NCI-H226 (cell line): ENCODE data around the gene CDK5.
"Not testable (repeated sequence)": the region's sequence is repeated elsewhere in the genome, so short reads cannot be mapped to it uniquely, and the experiment has no call there.

Experiments
- DNase-seq: peaks from one replicate; pipeline ENCODE4 v3.0.0-alpha.2; 2015

The CDK5 gene

DNA sequence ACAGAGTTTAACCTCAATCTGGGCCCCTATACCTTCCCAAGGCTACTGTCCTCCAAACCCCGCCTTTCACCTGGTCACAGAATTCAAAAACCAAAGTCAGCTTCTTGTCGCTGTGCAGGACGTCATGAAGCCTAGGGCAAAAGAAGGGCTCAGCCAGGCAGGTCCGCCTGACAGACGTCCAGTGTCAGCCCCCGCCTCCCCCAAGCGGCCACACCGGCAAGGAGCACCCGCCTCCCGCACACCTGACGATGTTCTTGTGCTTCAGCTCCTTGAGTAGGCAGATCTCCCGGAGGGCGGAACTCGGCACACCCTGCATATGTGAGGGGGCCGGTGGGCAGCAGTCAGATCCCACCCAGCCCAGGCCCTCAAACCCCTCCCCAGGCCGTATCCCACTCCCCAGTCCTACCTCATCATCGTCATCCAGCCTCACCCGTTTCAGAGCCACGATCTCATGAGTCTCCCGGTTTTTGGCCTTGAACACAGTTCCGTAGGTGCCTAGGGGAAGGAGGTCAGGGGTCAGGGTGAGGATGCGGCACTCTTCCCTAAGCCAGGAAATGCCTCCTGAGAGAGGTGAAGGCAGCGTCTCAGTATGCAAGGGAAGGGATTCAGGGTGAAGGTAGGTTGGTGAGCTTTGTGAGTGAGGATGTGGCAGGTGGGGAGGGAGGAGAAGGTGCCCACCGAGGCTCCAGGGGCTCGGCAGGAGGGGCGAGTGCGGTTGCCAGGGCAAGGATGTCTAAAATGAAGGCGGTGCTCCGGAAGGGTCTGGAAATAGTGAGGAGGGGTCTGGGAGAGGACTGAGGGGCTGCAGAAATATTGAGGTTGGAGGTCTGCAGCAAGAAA, 811 bp downstream of the CDK5 start:
- DNase-seq: no peak

DNA sequence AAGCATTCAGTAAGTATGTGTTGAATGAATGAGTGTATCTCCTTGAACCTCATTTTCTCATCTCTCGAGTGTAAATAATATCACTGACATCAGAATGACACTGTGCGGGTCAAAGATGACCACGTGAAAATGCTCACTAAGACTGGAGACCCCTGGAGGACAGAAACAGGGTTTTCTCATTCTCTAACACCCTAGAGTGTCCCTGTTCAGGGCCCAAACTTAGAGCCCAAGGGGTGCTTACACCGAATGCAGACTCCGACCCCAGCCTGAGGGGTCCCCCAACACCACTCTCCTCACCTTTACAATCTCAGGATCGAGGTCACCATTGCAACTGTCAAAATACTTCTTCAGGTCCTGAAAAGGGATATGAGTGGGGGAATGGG, 1.4 kb downstream of the CDK5 start:
- DNase-seq: no peak

DNA sequence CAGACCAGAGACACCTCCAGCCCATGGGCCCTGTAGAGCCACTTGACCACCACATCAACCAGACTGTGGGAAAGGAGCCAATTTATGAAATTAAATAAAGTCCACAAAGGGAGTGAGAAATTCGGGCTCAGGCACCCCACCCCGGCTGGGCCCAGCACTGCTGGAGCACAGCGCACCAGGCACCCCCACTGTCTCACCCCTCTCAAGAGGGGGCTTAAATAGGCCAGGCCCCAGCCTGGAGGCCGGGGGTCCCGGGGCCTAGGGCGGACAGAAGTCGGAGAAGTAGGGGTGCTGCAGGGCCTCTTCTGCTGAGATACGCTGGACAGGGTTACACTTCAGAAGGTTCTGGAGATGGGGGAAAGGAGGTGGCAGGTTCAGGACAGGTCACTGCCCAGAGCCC, 3.9 kb downstream of the CDK5 start:
- DNase-seq: no peak

DNA sequence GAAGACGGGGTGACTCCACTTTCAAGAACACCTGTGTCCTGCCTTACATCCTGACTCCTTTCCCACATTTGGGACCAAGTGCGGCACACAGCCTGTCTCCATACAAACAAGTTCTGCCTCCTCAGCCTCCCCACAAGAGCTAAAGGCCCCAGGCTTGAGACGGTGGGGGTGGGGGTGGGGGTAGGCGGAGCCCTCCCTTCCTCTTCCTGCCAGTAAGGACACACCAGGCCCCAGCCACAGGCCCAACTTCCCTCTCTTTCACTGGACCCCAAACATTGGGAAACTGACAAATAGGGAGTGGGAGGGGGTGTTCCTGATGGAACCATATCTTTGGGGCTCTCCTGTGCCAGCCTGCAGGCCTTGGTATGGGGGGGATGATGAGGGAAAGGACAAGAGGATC, 4.6 kb downstream of the CDK5 start:
- no peak for DNase-seq

DNA sequence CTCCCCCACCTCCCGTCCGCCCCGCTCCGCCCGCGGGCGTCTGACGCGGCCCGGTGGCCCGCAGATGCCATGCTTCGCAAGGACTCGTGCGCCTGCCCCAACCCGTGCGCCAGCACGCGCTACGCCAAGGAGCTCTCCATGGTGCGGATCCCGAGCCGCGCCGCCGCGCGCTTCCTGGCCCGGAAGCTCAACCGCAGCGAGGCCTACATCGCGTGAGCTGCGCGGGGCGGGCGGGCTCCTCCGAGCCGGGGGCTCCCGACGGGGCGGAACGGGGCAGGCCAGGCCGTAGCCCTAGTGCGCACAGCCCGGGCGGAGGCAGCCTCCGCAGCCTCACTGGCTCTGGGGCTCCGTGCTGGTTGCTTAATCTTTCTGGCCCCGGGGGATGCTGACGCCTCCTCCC, 6.6 kb downstream of the CDK5 start:
- DNase-seq: no peak

DNA sequence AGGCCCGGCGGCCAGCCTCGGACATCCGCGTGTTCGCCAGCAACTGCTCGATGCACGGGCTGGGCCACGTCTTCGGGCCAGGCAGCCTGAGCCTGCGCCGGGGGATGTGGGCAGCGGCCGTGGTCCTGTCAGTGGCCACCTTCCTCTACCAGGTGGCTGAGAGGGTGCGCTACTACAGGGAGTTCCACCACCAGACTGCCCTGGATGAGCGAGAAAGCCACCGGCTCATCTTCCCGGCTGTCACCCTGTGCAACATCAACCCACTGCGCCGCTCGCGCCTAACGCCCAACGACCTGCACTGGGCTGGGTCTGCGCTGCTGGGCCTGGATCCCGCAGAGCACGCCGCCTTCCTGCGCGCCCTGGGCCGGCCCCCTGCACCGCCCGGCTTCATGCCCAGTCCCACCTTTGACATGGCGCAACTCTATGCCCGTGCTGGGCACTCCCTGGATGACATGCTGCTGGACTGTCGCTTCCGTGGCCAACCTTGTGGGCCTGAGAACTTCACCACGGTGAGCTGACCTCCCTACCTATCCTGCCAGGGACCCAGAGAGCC, 8.7 kb downstream of the CDK5 start:
- DNase-seq: no peak

DNA sequence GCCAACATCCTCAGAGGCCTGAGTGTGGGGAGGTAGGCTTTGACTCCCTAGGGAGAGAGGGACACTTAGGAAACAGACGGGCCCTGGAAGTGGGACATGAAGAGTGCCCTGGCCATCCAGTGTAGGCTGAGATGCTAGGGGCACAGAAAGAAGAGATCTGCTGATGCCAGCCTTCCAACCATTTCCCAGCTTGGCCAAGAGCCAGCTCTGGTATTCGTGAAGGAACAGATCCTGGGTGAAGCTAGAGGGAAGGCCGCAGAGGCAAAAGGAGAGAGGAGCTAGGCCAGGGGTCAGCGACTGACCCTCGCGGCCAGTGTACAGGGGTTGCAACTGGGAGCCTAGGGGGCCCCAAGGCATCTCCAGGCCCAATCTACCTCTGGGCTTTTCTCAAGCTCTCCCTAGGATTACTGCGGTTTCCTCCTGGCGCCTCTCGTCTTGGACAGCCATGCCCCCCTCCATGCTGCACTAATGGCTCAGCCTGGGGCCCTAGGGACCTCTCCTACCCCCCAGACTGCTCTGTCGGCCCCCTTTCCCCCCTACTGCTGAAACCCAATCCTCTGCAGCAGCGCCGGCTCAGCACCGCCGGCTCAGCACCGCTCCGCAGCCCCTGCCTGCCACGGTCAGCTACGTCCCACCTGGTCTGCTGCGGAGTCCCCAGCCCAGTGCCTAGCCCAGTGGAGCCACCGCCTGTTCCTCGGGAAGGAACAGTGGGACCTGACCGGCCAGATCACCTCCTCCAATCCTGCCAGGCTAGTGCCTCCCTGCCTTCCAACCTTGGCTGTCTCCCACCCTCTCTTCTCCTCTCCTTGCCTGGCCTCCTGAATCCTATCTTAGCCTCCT, 9.5 kb downstream of the CDK5 start, which contains the start of gene ASIC3:
Gene ASIC3 (plus strand): TSS at position 556 of the 840 bp plus-strand sequence. CDS start 355 bp downstream, outside the sequence.
- DNase-seq: no peak

DNA sequence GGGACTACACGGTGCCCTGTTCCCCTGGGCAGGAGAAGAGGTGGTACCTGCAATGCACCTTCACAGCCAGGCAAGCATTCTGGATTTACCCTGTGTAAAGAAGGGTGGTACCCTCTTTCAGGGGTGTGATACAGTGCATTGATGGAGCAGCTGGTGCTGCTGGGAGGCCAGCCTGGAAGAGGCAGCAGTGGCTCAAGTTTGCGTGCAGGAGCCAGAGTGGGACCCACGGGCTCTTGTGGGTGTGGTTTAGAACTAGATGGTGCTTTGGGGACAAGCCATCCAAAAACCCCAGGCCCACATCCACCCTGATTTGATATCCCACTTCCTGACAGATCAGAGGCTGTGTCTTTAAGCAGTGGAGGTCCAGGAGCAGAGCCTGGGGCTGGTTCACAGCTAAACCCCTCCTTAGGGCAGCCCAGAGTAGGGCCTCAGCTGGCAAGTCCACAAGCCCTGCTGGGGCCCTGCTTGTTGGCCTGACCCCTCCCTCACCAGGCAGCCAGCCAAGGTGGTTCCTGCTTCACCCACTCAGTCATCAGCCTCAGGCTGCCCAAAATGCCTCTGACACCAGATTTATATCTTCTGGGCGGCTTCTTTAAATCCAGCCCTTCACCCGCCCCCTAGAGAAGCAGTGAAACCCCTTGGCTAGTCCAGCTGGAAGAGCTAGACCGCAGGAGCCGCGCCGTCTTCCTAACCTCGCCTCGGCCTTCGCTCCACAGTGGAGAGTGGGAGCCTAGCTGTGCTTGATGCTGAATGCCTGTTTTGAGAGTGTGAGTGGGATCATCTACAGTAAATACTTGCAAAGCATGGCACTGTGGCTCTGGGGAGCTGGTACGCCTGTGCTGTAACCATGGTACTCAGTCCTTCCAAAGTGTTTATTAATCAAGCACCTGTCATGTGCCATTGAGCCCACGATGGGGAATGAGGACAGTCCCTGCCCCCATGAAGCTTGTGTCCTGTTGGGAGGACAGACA, 10.8 kb downstream of the CDK5 start:
- DNase-seq: peak; percentile 46

DNA sequence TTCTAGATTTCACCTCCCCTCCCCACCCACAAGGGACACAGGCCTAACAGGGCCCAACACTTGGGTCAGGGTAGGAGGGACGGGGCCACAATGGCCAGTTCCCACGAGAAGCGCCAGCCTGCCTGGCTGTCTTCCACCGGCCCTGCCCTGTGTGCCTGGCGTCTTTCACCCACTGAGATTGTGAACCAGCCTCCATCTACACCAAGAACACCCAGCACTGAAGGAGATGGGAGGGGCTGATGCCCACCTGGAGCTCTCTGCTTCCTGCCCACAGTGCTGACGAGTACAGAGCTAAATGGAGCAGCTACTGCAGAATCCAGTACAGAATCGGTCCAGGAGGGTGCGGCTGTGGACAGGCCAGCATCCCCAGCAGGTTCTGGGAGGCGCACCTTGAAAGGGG, 11.7 kb downstream of the CDK5 start:
- DNase-seq: no peak

DNA sequence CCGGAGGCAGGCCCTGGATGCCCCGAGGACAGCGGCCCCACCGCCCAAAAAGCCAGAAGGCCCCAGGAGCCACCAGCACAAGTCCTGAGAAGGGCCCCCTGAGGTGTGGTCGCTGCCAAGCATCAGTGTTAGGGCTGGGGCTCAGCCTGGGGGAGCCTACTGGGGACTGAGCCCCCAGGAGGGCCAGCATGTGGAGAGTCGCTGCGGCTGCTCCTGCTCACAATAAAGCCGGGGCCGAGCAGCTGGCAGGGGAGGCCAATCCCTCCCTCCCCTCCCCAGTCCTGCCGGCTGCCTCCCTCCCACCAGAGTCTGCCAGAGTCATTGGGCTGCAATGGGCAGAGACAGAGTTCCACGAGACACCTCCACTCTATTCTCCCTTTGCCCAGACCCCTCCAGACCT, 12.4 kb downstream of the CDK5 start:
- DNase-seq: no peak

DNA sequence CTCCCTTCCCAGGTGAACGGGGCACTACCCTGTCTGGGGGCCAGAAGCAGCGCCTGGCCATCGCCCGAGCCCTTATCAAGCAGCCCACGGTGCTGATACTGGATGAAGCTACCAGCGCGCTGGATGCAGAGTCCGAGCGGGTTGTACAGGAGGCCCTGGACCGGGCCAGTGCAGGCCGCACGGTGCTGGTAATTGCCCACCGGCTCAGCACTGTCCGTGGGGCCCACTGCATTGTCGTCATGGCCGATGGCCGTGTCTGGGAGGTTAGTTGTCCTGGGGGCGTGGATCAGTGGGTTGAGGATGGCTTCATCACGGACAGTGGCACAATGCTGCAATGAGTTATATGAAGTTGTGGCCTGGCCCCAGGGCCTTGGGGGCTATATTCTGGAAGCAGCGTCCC, 13.7 kb downstream of the CDK5 start:
- no peak for DNase-seq

DNA sequence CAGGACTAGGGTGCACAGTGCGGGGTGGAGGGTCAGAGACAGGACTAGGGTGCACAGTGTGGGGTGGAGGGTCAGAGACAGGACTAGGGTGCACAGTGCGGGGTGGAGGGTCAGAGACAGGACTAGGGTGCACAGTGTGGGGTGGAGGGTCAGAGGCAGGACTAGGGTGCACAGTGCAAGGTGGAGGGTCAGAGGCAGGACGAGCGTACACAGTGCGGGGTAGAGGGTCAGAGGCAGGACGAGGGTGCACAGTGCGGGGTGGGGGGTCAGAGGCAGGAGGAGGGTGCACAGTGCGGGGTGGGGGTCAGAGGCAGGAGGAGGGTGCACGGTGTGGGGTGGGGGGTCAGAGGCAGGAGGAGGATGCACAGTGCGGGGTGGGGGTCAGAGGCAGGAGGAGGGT, 14.2 kb downstream of the CDK5 start:
- not testable (repeated sequence) for DNase-seq

DNA sequence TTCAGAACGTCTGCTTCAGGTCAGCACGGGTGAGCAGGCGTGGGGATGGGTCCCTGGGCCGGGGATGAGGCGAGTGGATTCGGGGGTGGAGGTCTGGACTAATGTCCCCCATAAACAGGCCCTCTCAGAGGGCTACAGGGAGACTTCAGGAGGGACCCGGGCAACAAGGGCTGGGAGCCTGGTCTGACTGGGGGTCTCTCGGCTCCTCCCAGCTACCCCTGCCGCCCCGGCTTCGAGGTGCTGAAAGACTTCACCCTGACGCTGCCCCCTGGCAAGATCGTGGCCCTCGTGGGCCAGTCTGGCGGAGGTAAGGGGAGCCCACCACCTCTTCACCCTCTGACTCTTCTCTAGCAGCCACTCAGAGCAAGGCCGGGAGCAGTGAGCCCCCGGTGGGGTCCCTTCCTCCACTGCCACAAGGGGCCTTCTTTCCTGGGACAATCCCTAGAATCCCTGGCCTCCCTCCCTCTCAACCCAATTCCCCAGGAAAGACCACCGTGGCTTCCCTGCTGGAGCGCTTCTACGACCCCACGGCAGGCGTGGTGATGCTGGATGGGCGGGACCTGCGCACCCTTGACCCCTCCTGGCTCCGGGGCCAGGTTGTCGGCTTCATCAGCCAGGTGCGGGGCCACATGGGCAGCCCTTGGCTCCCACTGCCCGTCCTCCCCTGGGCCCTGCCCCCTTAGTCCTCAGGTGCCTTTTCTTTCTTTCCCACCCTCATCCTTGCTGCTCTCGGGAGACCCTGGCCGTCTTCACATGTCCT, 16.9 kb downstream of the CDK5 start:
- DNase-seq: no peak

DNA sequence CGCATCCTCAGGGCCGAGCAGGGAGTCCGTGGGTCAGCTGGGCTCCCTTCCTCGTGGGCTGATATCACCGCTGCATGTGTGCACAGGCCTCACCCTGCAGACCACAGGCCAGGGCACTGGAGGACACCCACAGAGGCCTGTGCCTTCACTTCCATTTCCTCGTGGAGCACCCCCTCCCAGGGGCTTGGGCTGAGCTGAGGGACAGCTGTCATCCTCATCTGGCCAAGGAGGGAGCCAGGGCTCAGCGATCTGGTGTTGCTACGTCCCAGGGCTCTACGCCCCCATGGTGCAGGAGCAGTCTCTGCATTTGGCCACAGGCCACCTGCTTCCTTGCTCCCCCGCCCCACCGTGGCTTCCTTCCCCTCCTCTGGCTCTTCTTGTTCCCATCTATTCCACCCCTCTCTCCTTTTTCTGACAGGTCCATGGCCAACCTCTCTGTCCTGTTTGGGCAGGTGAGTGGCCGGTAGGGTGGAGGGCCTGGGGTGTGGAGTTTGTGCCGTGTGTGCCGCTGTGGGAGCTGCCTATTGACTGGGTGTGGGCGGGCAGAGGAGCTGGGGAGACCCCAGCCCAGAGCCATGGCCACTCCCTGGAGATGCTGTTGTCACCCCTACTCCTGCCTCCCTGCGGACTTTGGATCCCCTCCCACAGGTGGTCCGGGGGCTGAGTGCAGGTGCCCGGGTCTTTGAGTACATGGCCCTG, 17.7 kb downstream of the CDK5 start:
- no peak for DNase-seq

DNA sequence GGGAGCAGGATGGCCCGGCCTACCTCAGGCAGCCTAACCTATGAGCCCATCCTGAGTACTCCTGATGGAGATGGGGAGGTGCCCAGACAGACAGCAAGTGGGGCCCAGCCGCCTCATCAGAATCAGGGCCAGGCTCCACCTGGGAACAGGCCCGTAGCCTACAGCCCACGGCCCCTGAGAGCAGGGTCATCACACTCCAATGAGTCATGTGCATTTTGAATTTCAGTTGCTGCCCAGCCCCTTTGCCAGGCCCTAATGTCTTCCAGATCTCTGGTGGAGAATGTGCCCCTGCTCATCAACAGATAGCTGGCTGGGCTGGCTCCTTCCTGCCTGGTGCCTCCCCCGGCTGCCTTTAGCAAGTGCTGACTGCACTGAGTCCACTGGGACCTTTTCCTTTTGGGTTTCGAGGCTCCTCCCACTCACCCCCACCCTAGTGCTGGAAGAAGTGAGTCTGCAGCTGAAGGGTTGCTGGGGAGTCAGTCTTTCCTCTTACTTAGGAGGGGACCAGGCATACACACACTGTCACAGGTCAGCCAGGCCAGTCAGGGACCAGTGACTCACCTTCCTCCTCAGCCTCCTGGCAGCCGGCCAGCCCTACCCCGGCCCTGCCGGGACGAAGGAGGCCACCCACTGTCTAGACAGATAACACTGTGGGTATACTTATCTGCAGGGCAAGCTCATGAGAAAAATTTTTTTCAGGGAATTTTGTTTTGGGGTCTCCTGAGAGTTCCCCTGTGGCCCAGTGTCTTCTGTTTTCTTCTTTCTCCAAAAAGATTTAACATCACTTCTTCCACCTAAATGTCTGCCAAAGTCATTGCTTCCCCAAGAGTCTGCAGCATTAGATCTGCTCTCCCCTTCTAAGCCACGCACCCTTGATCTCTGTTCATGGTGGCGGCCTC, 18.5 kb downstream of the CDK5 start:
- DNase-seq: peak; percentile 90

DNA sequence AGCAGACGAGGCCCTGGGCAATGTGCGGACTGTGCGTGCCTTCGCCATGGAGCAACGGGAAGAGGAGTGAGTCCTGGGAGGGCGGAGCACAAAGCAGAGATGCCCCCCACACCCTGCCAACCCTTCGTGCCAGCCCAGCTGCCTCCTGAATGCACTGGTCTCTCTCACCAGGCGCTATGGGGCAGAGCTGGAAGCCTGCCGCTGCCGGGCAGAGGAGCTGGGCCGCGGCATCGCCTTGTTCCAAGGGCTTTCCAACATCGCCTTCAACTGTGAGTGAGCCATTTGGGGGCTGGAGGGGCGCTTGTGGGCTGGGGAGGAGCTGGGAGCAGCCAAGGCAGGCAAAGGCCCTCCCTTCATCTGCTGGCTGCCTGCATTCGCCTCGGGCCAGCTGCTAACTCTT, 21.8 kb downstream of the CDK5 start:
- DNase-seq: no peak

DNA sequence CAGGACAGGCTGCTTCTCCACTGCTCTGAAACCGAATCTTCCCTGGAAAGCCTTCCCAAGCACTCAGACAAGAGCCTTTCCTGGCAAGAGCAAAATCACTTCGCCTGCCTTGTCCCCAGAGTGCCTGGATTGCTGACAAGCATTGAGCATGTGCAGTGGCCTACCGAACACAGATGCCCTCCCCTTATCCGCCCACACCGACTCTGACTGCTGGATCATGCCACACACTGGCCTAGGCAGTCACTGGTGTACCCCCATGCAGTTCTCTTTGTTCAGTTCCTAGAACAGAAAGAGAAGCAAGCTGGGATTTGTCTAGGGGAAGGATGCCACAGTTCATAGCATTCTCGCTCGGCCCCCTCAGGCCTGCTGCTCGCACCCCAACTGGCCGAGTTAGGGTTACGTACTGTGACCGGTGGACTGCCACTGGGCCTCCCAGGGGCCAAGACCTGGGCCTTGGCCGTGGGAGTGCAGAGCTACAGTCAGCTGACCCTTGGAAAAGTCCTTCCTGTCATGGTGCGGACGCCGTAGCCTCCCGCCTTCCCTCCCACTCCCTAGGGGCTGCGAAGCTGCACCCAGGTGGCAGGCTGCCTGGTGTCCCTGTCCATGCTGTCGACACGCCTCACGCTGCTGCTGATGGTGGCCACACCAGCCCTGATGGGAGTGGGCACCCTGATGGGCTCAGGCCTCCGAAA, 22.5 kb downstream of the CDK5 start:
- no peak for DNase-seq

DNA sequence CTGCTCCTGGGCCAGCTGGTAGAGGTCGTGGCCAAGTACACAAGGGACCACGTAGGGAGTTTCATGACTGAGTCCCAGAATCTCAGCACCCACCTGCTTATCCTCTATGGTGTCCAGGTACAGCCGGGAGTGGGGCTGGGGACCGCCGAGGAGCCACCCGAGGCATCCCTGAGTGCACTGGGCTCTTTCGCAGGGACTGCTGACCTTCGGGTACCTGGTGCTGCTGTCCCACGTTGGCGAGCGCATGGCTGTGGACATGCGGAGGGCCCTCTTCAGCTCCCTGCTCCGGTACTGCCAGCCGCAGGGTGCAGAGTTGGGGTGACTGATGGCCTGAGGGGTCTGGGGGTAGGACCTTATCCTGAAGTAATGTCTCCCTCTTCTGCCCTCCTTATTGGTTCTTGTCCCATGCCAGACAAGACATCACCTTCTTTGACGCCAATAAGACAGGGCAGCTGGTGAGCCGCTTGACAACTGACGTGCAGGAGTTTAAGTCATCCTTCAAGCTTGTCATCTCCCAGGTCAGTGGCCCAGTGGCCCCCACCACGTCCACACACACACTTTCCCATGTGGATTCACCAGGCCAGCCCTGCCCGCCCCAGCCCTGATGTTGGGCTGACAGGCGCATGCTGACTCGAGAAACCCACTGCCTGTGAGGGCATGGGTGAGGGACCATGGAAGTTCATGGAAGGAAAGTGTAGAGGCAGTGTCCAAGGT, 23.2 kb downstream of the CDK5 start:
- DNase-seq: no peak

DNA sequence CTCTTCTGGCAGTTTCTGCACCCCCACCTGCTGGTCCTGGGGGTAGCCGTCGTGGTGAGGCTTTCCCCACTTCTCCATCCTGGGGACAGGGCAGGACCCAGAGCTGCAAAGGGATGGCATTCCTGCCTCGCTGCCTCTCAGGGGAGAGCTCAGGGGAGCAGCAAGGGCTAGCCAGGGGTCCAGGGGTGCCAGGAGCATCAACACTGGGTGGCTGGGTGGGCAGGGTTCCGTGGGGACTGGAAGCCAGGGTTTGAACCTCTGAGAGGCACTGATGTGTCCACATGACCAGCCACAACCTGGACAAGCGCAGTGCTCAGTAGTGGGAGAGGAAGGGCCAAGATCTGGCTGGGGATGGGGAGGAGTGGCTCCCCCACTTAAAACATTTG, 23.8 kb downstream of the CDK5 start:
- no peak for DNase-seq
